ENCODE results near the gene COP1. TPM values are rescaled to one million over a fixed set of nuclear protein-coding genes. Genes with fewer than 3 reads are reported as not detected.
"Not testable (repeated sequence)": the region's sequence is repeated elsewhere in the genome, so short reads cannot be mapped to it uniquely, and the experiment has no call there.

The COP1 gene
- total and polyA plus RNA-seq, 2 of the 4 experiments (the other 2 are of a cell fraction), result 17.8 to 35.0 TPM

DNA sequence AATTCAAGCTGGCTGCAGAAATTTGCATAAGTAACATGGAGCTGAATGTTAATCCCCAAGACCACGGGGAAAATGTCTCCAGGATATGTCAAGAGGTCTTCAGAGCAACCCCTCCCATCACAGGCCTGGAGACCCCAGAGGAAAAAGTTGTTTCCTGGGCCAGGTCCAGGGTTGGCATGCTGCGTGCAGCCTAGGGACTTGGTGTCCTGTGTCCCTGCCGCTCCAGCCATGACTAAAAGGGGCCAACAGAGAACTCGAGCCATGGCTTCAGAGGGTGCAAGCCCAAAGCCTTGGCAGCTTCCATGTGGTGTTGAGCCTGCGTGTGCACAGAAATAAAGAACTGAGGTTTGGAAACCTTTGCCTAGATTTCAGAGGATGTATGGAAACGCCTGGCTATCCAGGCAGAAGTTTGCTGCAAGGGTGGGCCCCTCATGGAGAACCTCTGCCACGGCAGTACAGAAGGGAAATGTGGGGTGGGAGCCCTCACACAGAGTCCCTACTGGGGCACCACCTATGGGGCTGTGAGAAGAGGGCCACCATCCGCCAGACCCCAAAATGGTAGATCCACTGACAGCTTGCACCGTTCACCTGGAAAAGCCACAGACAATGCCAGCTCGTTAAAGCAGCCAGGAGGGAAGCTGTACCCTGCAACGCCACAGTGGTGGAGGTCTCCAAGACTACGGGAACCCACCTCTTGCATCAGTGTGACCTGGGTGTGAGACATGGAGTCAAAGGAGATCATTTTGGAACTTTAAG, 222.9 kb downstream of the COP1 start (continued):
- no peak for TF ChIP-seq RAD21 (IDR thresholded peaks at IDR 0.05; ENCODE audit: low read length)

DNA sequence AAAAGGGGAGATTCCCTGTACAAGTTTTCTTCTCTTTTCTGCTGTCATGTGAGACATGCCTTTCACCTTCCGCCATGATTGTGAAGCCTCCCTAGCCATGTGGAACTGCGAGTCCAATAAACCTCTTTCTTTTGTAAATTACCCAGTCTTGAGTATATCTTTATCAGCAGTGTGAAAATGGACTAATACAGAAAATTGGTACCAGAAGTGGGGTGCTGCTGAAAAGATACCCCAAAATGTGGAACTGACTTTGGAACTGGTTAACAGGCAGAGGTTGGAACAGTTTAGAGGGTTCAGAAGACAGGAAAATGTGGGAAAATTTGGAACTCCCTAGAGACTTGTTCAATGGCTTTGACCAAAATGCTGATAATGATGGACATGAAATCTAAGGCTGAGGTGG, 223.7 kb downstream of the COP1 start:
- BruUV-seq (replicated peaks); H3K4ac ChIP-seq (ENCODE audit: low read depth, low read length); H2AFZ ChIP-seq (replicated peaks; ENCODE audit: low read length, poor library complexity): not testable (repeated sequence)

More for the DNA sequence above, 223.7 kb downstream of the COP1 start:
- H2AK5ac ChIP-seq (ENCODE audit: low read depth, low read length); H3K18ac ChIP-seq (ENCODE audit: low read depth, low read length); H3K9me3 ChIP-seq (ENCODE audit: control insufficient read depth, insufficient read depth, low read length); H3K4me2 ChIP-seq (ENCODE audit: low read depth, low read length); ATAC-seq (ENCODE audit: low read depth); H3K79me1 ChIP-seq (ENCODE audit: low read depth in 1 of 2, low read length in 2 of 2); H3K27me3 ChIP-seq (ENCODE audit: control insufficient read depth, insufficient read depth, low read length); H2BK20ac ChIP-seq (ENCODE audit: low read depth, low read length); H3K9ac ChIP-seq (ENCODE audit: low read depth, low read length); H3K56ac ChIP-seq (ENCODE audit: extremely low read depth, insufficient read depth, low read length); H2BK5ac ChIP-seq (ENCODE audit: low read depth, low read length, poor library complexity, severe bottlenecking); H2BK15ac ChIP-seq (ENCODE audit: low read depth, low read length); H4K8ac ChIP-seq (ENCODE audit: low read depth in 2 of 2, low read length in 2 of 2); H4K5ac ChIP-seq (ENCODE audit: low read depth, low read length); intact Hi-C loops (cut with micrococcal nuclease); H3K14ac ChIP-seq (replicated peaks; ENCODE audit: low read depth, low read length); CTCF ChIA-PET; H3K4me1 ChIP-seq (ENCODE audit: control insufficient read depth, insufficient read depth, low read length); H4K20me1 ChIP-seq (ENCODE audit: insufficient read depth, low read length); H3K4me3 ChIP-seq (ENCODE audit: insufficient read depth, low read depth, low read length); dilution Hi-C loops (cut with HindIII; ENCODE audit: low sequenced_read_pairs, unreplicated experiment); H3K23ac ChIP-seq (ENCODE audit: low read depth, low read length); in situ Hi-C loops (cut with MboI; ENCODE audit: low sequenced_read_pairs); H2AK9ac ChIP-seq (replicated peaks; ENCODE audit: low read depth, low read length, poor library complexity); H3K27ac ChIP-seq (ENCODE audit: insufficient read depth, low read length); H2BK120ac ChIP-seq (ENCODE audit: low read depth, low read length); DNase-seq; H4K91ac ChIP-seq (ENCODE audit: insufficient read depth, low read depth, low read length); H3K9me1 ChIP-seq (ENCODE audit: insufficient read depth, low read length); POLR2A ChIA-PET (ENCODE audit: unreplicated experiment): not testable (repeated sequence)
- WGBS, 2 experiments (ENCODE audit: extremely low coverage in 2 of 2, insufficient read length in 1 of 2), result no CpG with 5 or more reads among the region's 2 CpGs
- peaks cover 14% of the 10 kb centered on the region for H3K36me3 ChIP-seq (ENCODE audit: control insufficient read depth, insufficient read depth, low read length)

Data from IMR-90 (cell line).